Liver (tissue), 9 donors: ENCODE data around the gene USP31. TPM values are rescaled to one million over a fixed set of nuclear protein-coding genes. Genes with fewer than 3 reads are reported as not detected.

Experiments
- DNase-seq: peaks from one replicate; pipeline ENCODE4 v3.0.0-alpha.2; 2017; ENCODE audit warnings: low spot score
- H3K27ac ChIP-seq, 2 donors: one replicate each; pipeline ENCODE4 v1.7.0; 2013; ENCODE audit warnings: inconsistent platforms in 2 of 2, low read length in 2 of 2, control low read depth in 1 of 2, low read depth in 1 of 2, mild to moderate bottlenecking in 1 of 2
- H3K27me3 ChIP-seq, 4 donors: one replicate each; pipeline versions ENCODE4 v1.6.1 to v1.7.0; 2013; ENCODE audit warnings: low read length in 3 of 4, inconsistent platforms in 1 of 4, mild to moderate bottlenecking in 1 of 4, moderate library complexity in 1 of 4; ENCODE audit not compliant: control insufficient read depth in 4 of 4, insufficient read depth in 4 of 4
- H3K36me3 ChIP-seq, 4 donors: one replicate each; pipeline versions ENCODE4 v1.6.1 to v1.7.0; 2013; ENCODE audit warnings: low read length in 3 of 4, mild to moderate bottlenecking in 3 of 4, low read depth in 1 of 4, moderate library complexity in 1 of 4; ENCODE audit not compliant: control insufficient read depth in 4 of 4, insufficient read depth in 3 of 4
- H3K4me1 ChIP-seq, 4 donors: one replicate each; pipeline versions ENCODE4 v1.6.1 to v1.7.0; 2013; ENCODE audit warnings: low read length in 3 of 4, mild to moderate bottlenecking in 3 of 4, moderate library complexity in 1 of 4; ENCODE audit not compliant: control insufficient read depth in 4 of 4, insufficient read depth in 4 of 4
- H3K4me3 ChIP-seq, 3 donors: one replicate each; pipeline versions ENCODE4 v1.6.1 to v1.7.0; 2013; ENCODE audit warnings: low read length in 3 of 3, control low read depth in 1 of 3, low read depth in 1 of 3, mild to moderate bottlenecking in 1 of 3
- H3K9ac ChIP-seq, 2 donors: one replicate each; pipeline ENCODE4 v1.7.0; 2013; ENCODE audit warnings: low read length in 2 of 2, mild to moderate bottlenecking in 2 of 2, moderate library complexity in 2 of 2, control low read depth in 1 of 2, low read depth in 1 of 2
- H3K9me3 ChIP-seq, 4 donors: one replicate each; pipeline versions ENCODE4 v1.6.1 to v1.7.0; 2013; ENCODE audit warnings: low read length in 3 of 4; ENCODE audit not compliant: control insufficient read depth in 4 of 4
- ATF3 ChIP-seq: IDR thresholded peaks from 2 replicates; pipeline ENCODE4 v1.6.1; 2016; ENCODE audit warnings: antibody characterized with exemption
- CTCF ChIP-seq: fragments of 150-350 bp; IDR thresholded peaks from 2 replicates; pipeline ENCODE4 v1.5.1; 2017; ENCODE audit warnings: improper control_type of control experiment, low read depth, low read length; ENCODE audit not compliant: missing input control
- EGR1 ChIP-seq, 2 donors: IDR thresholded peaks; 2 replicates each; pipeline ENCODE4 v1.6.1; 2016 to 2018; ENCODE audit warnings: antibody characterized with exemption in 2 of 2, low read depth in 2 of 2
- FOXA1 ChIP-seq: IDR thresholded peaks from 2 replicates; pipeline ENCODE4 v1.6.1; 2016; ENCODE audit warnings: antibody characterized with exemption
- FOXA2 ChIP-seq: IDR thresholded peaks from 2 replicates; pipeline ENCODE4 v1.6.1; 2016; ENCODE audit warnings: antibody characterized with exemption
- GABPA ChIP-seq, 2 donors: IDR thresholded peaks in 1 of 2; conservative IDR thresholded peaks in 1 of 2; 2 replicates each; pipeline ENCODE4 v1.6.1; 2016; ENCODE audit warnings: antibody characterized with exemption in 2 of 2, mild to moderate bottlenecking in 1 of 2, moderate library complexity in 1 of 2
- HNF4A ChIP-seq, 2 donors: conservative IDR thresholded peaks; 2 replicates each; pipeline ENCODE4 v1.6.1; 2016; ENCODE audit warnings: antibody characterized with exemption in 2 of 2, mild to moderate bottlenecking in 2 of 2
- HNF4G ChIP-seq: IDR thresholded peaks from 2 replicates; pipeline ENCODE4 v1.6.1; 2016; ENCODE audit warnings: antibody characterized with exemption
- JUND ChIP-seq, 2 donors: IDR thresholded peaks; 2 replicates each; pipeline ENCODE4 v1.6.1; 2016; ENCODE audit warnings: antibody characterized with exemption in 2 of 2
- MAX ChIP-seq: IDR thresholded peaks from 2 replicates; pipeline ENCODE4 v1.6.1; 2016; ENCODE audit warnings: antibody characterized with exemption
- NR2F2 ChIP-seq: IDR thresholded peaks from 2 replicates; pipeline ENCODE4 v1.6.1; 2016; ENCODE audit warnings: antibody characterized with exemption
- RAD21 ChIP-seq, 2 donors: IDR thresholded peaks; 2 replicates each; pipeline ENCODE4 v1.6.1; 2016; ENCODE audit warnings: antibody characterized with exemption in 2 of 2, mild to moderate bottlenecking in 2 of 2
- REST ChIP-seq: IDR thresholded peaks from 2 replicates; pipeline ENCODE4 v1.6.1; 2016; ENCODE audit warnings: antibody characterized with exemption, mild to moderate bottlenecking
- SP1 ChIP-seq: IDR thresholded peaks from 2 replicates; pipeline ENCODE4 v1.6.1; 2018; ENCODE audit warnings: antibody characterized with exemption, mild to moderate bottlenecking
- YY1 ChIP-seq: IDR thresholded peaks from 2 replicates; pipeline ENCODE4 v1.6.1; 2016; ENCODE audit warnings: antibody characterized with exemption, mild to moderate bottlenecking
- ZBTB33 ChIP-seq: IDR thresholded peaks from 2 replicates; pipeline ENCODE4 v1.6.1; 2016; ENCODE audit warnings: antibody characterized with exemption
- WGBS: extraction: QIAGEN DNeasy Blood & Tissue Kit; methylation state at CpG from one replicate; pipeline ENCODE4 v1.1.7; 2013; 5-methylcytosine and 5-hydroxymethylcytosine counted together
- polyA plus RNA-seq, 2 donors: library from polyadenylated mRNA; stranded (reverse) in 1 of 2; unstranded in 1 of 2; fragments of 200-250 nt in 1 of 2; fragments of >200 nt in 1 of 2; fragmentation: Nextera tagmentation in 1 of 2; extraction: Ambion mirVana in 1 of 2; gene quantifications; one replicate each; pipeline versions ENCODE4 v1.2.1 to v1.2.3, GENCODE V29; 2013 to 2015
- total RNA-seq, 2 donors: library from RNA; depleted of rRNA; stranded (reverse); fragments of >200 nt; gene quantifications; one replicate each; pipeline ENCODE4 v1.2.3, GENCODE V29; 2014
- donor health status: healthy.
- donor health status: healthy.
- donor health status: healthy.
- donor health status: healthy.
- donor health status: healthy.

The USP31 gene
- total and polyA plus RNA-seq, 4 donors, result 2.4 to 16.4 (median 3.8) TPM

- WGBS, result 84% methylated on average over 4 of the region's 4 CpGs
- H3K27me3 ChIP-seq, result no peaks in the 10 kb centered on the region
- H3K27ac ChIP-seq, result no peak overlapping the region
- no peaks in the 10 kb centered on the region for H3K36me3 ChIP-seq
- peaks cover 0 to 4% (median 0%) of the 10 kb centered on the region in 4 donors for H3K9me3 ChIP-seq
- H3K9ac ChIP-seq, result no peak overlapping the region
- TF ChIP-seq RAD21 (IDR thresholded peaks at IDR 0.05), result no peak
- TF ChIP-seq ATF3, result no peak
- no peak for TF ChIP-seq EGR1 (IDR thresholded peaks at IDR 0.05; ENCODE audit: low read depth in 2 of 2)
- TF ChIP-seq HNF4A (conservative IDR thresholded peaks at IDR 0.05), result no peak
- no peak for TF ChIP-seq FOXA1
- TF ChIP-seq REST, result no peak
- TF ChIP-seq JUND (IDR thresholded peaks at IDR 0.05), result no peak
- no peak for TF ChIP-seq CTCF
- TF ChIP-seq ZBTB33, result no peak
- TF ChIP-seq GABPA (IDR thresholded peaks at IDR 0.05 in 1 of 2, conservative IDR thresholded peaks at IDR 0.05 in 1 of 2), result no peak
- TF ChIP-seq SP1, result no peak
- TF ChIP-seq NR2F2, result no peak
- TF ChIP-seq HNF4G, result no peak
- TF ChIP-seq YY1, result no peak
- no peak for TF ChIP-seq MAX
- TF ChIP-seq FOXA2, result no peak
- H3K4me1 ChIP-seq, result no peaks in the 10 kb centered on the region
- DNase-seq, result no peak
- H3K4me3 ChIP-seq, result no peak overlapping the region
Measured at GRCh38 chr16:23164736-23165135, 15.5 kb upstream of the USP31 start.

GRCh38 chr16:23163921-23164320, 14.7 kb upstream of the USP31 start:
- no peaks in the 10 kb centered on the region for H3K36me3 ChIP-seq
- no peak overlapping the region for H3K9ac ChIP-seq
- H3K4me3 ChIP-seq, result no peak overlapping the region
- no peaks in the 10 kb centered on the region for H3K4me1 ChIP-seq
- no peak for TF ChIP-seq EGR1 (IDR thresholded peaks at IDR 0.05; ENCODE audit: low read depth in 2 of 2)
- TF ChIP-seq CTCF, result no peak
- TF ChIP-seq YY1, result no peak
- TF ChIP-seq FOXA1, result no peak
- no peak for TF ChIP-seq ATF3
- DNase-seq, result no peak
- H3K27me3 ChIP-seq, result no peaks in the 10 kb centered on the region
- peaks cover 0 to 4% (median 0%) of the 10 kb centered on the region in 4 donors for H3K9me3 ChIP-seq
- WGBS, result 80% methylated on average over 2 of the region's 2 CpGs
- H3K27ac ChIP-seq, result no peak overlapping the region
